HL-60/S4 treated with retinoic acid at 250 ng/mL for 4 days and 3 days (cell line): ENCODE results near the gene ZNF519.
"Not testable (repeated sequence)": the region's sequence is repeated elsewhere in the genome, so short reads cannot be mapped to it uniquely, and the experiment has no call there.

Experiments used
- in situ Hi-C: fragments of 300-500 bp; cut with MboI; formaldehyde crosslinking; loops from 2 replicates; pipeline ENCODE4 v1.7.0; 2022; ENCODE audit warnings: low sequenced_read_pairs

ZNF519 gene

GRCh38 chr18:14132271-14132700, at the start of gene ZNF519:
Gene ZNF519, minus strand, starts transcription at chr18:14132435. Its CDS starts 158 bp downstream, at chr18:14132277.
- in situ Hi-C loops = not testable (repeated sequence)

GRCh38 chr18:14179306-14179705, 47.1 kb upstream of the ZNF519 start:
- in situ Hi-C loops = no loop called here

- in situ Hi-C loops = not testable (repeated sequence)
These were observed 46.3 kb upstream of the ZNF519 start for GRCh38 chr18:14178321-14179196.

GRCh38 chr18:14177540-14178320, 45.5 kb upstream of the ZNF519 start:
- in situ Hi-C loops = not testable (repeated sequence)

- in situ Hi-C loops = not testable (repeated sequence)
These were observed 43.2 kb upstream of the ZNF519 start for GRCh38 chr18:14175404-14175803.

- in situ Hi-C loops = no loop called here
These were observed 42.5 kb upstream of the ZNF519 start for GRCh38 chr18:14174706-14175085.

- in situ Hi-C loops = not testable (repeated sequence)
These were observed 41.9 kb upstream of the ZNF519 start for GRCh38 chr18:14174002-14174705.

GRCh38 chr18:14173116-14173951, 41.1 kb upstream of the ZNF519 start:
- in situ Hi-C loops = not testable (repeated sequence)

GRCh38 chr18:14172142-14173115, 40.2 kb upstream of the ZNF519 start:
- in situ Hi-C loops = not testable (repeated sequence)

- in situ Hi-C loops = not testable (repeated sequence)
These were observed 39.3 kb upstream of the ZNF519 start for GRCh38 chr18:14171301-14172141.

- in situ Hi-C loops = not testable (repeated sequence)
These were observed 38.3 kb upstream of the ZNF519 start for GRCh38 chr18:14170367-14171036.

GRCh38 chr18:14162915-14163314, 30.7 kb upstream of the ZNF519 start:
- in situ Hi-C loops = not testable (repeated sequence)

GRCh38 chr18:14151564-14152113, 19.4 kb upstream of the ZNF519 start:
- in situ Hi-C loops = not testable (repeated sequence)

GRCh38 chr18:14150766-14151165, 18.5 kb upstream of the ZNF519 start:
- in situ Hi-C loops = not testable (repeated sequence)

GRCh38 chr18:14149916-14150420, 17.7 kb upstream of the ZNF519 start:
- in situ Hi-C loops = not testable (repeated sequence)

GRCh38 chr18:14149121-14149850, 17.1 kb upstream of the ZNF519 start:
- in situ Hi-C loops = not testable (repeated sequence)
